Femur (tissue), 1 donor: ENCODE data around the gene LMOD1.
"Not testable (repeated sequence)": the region's sequence is repeated elsewhere in the genome, so short reads cannot be mapped to it uniquely, and the experiment has no call there.

Source experiments
- DNase-seq: peaks from one replicate; pipeline ENCODE4 v3.0.0-alpha.2; 2017

The LMOD1 gene

DNA sequence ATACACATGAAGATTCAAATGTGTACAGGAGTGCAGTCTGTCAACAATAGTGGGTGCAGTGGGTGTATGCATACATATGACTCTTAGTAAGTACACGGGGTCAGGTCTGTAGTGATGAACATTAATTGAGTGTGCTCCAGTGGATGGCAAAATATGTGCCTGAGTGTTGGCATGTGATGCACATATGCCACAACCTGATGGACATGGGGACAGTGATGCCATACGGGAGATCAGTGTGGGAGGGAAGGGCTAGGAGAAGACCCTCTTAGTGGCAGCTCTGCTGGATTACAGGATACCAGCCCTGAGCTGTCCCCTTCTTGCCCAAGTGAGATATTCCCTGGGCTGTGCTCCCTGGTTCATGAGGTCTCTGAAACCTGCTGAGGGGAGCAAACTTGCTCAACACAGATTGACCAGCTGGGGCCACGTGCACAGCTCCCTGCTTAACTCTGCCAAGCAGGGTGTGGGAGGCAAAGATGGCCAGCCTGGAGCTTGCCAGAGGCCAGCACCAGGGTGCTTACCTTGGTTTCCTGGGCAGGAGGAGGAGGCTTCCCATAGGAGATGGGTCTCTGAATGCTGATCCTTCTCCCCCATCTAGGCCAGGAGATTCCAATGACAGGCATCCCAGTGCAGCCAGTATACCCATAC, 55.4 kb downstream of the LMOD1 start:
- no peak for DNase-seq

GRCh38 chr1:201890223-201890622, 56.1 kb downstream of the LMOD1 start:
- no peak for DNase-seq

GRCh38 chr1:201889090-201889968, 57.0 kb downstream of the LMOD1 start:
- DNase-seq = no peak

DNA sequence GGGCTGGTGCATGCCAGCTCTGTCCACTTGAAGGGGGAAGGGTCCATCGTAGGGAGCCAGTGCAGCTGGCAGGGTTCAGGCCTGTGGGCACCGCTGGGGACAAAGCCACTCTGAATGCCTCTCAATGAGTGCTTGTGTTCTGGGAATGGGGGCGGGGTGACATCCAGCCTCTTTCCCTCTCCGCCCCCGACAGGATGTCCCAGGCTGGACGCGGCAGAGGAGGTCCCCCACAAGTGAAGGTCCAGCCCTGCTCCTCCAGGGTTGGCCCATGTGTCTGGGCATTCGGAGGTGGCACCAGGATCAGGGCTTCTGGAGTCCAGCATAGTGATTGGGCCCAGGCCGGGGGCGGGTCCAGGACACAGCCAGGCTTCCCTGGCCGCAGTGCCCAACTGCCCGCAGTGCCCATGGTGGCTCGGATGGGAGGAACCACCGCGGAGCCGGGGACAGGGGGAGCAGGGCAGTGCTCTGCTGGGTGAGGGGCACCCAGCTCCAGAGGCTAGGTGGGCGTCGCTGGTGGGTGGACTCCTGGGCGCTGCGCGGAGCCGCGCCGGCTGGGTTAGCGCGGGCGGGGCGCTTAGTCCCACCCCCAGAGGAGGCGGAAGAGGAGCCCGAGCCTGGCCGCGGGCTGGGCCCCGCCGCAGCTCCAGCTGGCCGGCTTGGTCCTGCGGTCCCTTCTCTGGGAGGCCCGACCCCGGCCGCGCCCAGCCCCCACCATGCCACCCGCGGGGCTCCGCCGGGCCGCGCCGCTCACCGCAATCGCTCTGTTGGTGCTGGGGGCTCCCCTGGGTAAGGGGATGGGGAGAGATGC, 57.9 kb downstream of the LMOD1 start, which contains the start of gene SHISA4:
Gene SHISA4, plus strand, starts transcription at position 617 of the 808 bp plus-strand sequence. Its CDS starts 97 bp downstream, at position 714.
- DNase-seq = peak; percentile 84

DNA sequence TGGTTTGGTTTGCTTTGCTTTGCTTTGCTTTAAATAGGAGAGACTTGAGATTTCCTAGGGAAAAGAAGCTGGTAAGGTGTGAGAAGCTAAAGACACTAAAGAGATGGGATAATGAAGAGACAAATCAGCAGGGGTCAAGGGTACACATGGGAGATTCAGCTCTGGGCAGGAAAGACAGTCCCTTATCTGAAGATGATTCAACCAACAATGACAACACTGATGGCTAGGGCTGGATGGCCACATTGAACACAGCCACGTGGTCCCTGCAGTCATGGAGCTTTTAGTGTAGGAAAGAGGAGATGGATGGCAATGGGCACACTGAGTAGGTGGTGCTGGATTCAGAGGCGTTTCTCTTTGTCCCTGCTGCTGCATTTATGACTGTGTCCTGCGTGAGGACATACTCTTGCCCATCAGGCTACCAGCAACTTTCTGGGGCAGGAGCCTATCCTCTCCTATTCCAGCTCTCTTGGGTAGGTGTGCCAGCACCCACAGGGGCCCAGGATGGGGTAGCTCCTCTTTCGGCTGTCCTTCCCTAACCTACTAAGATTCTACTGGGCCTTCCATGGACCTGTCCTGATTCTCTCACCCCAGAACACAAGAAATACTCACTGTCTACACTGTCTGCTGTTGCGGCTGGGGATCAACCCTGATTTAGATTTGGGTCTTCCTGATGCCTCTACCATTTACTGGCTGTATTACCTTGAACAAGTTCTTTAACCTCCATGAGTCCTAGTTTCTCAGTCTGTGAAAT, 59.1 kb downstream of the LMOD1 start:
- no peak for DNase-seq

DNA sequence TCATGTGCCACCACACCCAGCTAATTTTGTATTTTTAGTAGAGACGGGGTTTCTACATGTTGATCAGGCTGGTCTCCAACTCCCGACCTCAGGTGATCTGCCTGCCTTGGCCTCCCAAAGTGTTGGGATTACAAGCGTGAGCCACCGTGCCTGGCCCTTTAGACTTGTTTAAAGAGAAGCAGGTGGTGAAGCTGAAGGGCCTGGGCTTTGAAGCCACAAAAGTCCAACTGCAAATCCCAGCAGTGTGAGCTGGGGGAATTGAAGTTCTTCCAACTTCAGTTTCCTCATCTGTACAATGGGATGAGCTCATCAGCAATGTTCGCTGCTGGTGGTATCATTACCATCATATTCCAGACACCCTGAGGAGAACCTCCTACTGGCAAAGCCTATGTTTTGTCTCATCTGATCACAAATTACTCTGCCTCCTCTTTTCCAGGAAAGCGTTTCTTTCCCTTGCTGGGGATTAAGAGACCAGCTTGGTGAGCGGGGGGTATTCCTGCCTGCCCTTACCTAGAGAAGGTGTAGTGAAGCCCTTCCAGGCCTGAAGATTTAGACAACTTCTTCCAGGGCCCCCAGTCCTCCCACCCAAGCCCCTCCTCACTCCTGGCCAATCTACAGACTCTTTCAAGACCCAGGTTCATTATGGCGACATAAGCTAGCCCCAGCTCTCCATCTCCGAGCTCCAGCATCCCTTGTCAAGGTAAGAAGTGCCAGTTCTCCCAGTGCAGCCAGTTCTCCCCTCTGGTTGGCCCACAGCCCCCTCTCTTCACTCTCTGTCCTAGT, 60.1 kb downstream of the LMOD1 start:
- no peak for DNase-seq

DNA sequence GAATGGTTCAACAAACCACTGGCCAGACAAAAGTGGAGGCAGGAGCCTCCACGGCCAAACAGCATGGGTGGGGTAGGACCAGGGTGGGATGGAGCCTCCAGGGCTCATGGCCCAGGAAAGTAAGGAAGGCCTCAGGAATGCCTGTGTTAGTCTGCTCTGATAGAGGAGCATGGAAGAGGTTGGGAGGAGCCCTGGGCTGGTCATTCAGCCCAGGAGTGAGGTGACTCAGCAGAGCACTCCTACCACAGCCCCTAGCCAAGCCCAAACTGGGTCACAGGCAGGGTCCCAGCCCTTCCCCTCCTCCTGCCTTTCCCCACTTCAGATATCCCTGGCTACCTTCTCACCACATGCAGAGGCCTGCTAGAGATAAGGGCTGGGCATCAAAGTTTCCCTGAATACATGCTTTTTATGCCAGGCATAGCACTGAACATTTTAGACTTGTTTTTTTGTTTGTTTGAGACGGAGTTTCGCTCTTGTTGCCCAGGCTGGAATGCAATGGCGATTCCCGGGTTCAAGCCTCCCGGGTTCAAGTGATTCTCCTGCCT, 60.7 kb downstream of the LMOD1 start:
- no peak for DNase-seq

GRCh38 chr1:201884425-201884824, 61.9 kb downstream of the LMOD1 start:
- peak; percentile 50 for DNase-seq

DNA sequence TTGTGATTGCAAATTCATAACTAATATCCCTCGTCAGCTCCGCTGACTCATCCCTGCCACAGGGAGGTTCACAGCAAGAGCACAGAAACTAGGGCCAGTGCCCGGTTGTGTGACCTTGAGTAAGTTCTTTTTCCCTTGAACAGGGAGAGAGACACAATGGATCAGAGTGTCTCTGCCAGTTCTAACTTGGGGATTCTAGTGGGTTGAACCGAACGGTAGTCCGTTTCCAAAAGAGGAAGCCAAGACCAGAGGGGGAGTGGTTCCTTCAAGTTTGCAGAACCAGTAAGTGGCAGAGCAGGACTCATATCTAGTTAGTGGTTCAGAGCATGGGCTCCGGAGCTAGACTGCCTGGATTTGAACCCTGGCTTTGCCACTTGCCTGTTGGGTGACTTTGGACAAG, 62.6 kb downstream of the LMOD1 start:
- DNase-seq = no peak

DNA sequence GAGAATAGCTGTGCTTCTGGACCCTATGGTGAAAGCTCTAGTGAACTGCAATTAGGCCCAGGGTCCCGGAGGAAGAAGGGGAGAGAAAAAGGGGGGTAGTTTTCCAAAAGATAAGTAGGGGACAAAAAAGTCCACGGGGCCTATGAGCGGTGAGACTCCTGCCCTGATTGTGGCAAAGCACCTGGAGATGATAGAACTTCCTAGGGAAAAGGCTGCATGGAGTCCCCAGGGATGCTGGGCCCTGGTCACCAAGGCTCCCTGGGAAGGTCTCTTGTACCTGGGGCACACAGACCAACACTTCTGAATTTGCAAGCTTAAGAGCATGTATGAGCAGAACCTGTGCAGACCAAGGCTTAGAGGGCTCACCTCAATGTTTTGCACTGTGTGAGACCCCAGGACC, 63.1 kb downstream of the LMOD1 start:
- no peak for DNase-seq

- DNase-seq = no peak
Observed at GRCh38 chr1:201882665-201883132, 63.6 kb downstream of the LMOD1 start.

GRCh38 chr1:201881617-201882016, 64.7 kb downstream of the LMOD1 start:
- DNase-seq = no peak

GRCh38 chr1:201880928-201881571, 65.3 kb downstream of the LMOD1 start:
- DNase-seq = no peak

DNA sequence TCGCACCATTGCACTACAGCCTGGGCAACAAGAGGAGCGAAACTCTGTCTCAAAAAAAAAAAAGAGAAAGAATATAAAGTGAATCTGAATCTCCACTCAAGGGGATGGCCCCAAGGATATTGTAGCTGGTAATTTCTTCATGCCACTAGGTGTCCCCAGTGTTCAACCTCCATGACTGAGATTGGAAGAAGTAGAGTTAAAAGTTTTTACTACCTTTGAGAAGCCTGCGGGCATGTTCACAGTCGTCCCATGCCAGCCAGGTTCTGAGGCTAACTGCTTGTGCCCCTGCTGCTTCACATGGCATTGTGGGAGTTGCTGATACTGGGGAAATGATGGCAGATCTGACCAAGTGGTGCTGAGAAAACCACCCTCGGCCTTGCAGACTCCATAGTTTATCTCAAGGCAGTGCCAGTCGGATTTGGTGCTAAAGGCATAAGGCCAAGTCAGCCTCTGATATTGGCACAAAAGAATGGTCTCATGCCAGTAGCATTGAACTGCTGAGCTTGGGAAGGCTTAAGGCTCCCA, 68.4 kb downstream of the LMOD1 start:
- no peak for DNase-seq

GRCh38 chr1:201876148-201876818, 70.1 kb downstream of the LMOD1 start:
- DNase-seq = no peak

- DNase-seq = no peak
Observed at GRCh38 chr1:201874672-201875071, 71.7 kb downstream of the LMOD1 start.

DNA sequence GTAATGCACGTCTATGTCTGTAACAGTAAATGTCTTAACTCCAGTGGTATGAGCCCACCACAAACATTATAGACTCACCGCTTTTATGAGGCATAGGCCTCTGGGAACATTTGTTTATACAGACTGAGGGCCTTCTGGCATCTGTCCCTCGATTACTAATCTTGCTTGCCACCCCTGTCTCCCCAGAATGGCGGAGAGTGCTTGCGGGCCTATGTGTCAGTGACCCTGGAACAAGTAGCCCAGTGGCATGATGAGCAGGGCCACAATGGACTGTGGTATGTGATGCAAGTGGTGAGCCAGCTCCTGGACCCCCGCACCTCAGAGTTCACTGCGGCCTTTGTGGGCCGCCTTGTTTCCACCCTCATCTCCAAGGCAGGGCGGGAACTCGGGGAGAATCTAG, 76.0 kb downstream of the LMOD1 start:
- no peak for DNase-seq

- no peak for DNase-seq
Observed at GRCh38 chr1:201861448-201861847, 84.9 kb downstream of the LMOD1 start.

GRCh38 chr1:201859424-201859823, 86.9 kb downstream of the LMOD1 start:
- DNase-seq = no peak

- not testable (repeated sequence) for DNase-seq
Observed at GRCh38 chr1:201856722-201857121, 89.6 kb downstream of the LMOD1 start.
